Measurements from ENCODE around the gene ASB1. TPM values are rescaled to one million over a fixed set of nuclear protein-coding genes. Genes with fewer than 3 reads are reported as not detected.

The ASB1 gene
- total and polyA plus RNA-seq, 8 donors = 10.7 to 36.8 (median 18.5) TPM

DNA sequence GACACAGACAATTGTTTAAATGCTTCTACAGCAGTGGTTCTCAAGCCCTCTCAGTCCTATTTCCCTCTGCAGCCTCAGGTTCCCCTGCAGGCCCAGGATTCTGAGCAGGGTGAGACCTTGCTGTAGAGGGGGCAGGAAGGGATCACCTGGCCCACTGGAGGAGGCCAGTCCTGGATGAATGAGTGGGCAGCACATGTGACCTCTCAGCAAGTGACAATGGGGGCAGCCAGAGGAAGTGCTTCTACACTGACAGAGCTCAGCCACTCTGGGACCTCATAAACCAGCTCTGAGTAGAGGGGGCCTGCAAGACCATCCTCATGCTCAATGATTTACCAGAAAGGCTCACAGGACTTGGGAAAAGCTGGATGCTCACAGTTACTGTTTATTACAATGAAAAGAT lies 63.2 kb downstream of the ASB1 start:
- no peak overlapping the region for H3K27ac ChIP-seq
- H3K36me3 ChIP-seq = no peaks in the 10 kb centered on the region
- H3K4me3 ChIP-seq = no peak overlapping the region
- TF ChIP-seq POLR2AphosphoS5 (IDR thresholded peaks at IDR 0.05) = no peak
- no peak for TF ChIP-seq EP300 (IDR thresholded peaks at IDR 0.05)
- TF ChIP-seq, protein P1, sequence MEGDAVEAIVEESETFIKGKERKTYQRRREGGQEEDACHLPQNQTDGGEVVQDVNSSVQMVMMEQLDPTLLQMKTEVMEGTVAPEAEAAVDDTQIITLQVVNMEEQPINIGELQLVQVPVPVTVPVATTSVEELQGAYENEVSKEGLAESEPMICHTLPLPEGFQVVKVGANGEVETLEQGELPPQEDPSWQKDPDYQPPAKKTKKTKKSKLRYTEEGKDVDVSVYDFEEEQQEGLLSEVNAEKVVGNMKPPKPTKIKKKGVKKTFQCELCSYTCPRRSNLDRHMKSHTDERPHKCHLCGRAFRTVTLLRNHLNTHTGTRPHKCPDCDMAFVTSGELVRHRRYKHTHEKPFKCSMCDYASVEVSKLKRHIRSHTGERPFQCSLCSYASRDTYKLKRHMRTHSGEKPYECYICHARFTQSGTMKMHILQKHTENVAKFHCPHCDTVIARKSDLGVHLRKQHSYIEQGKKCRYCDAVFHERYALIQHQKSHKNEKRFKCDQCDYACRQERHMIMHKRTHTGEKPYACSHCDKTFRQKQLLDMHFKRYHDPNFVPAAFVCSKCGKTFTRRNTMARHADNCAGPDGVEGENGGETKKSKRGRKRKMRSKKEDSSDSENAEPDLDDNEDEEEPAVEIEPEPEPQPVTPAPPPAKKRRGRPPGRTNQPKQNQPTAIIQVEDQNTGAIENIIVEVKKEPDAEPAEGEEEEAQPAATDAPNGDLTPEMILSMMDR (IDR thresholded peaks at IDR 0.05) = no peak
- no peak for TF ChIP-seq POLR2A (IDR thresholded peaks at IDR 0.05)
- H3K27me3 ChIP-seq = no peaks in the 10 kb centered on the region
- intact Hi-C loops (cut with DNase I; ENCODE audit: low total_unique reads) = no loop called here
- no peak for DNase-seq
- H3K4me1 ChIP-seq = peaks cover 0 to 3% (median 0%) of the 10 kb centered on the region in 4 donors
- H3K9me3 ChIP-seq = no peaks in the 10 kb centered on the region

DNA sequence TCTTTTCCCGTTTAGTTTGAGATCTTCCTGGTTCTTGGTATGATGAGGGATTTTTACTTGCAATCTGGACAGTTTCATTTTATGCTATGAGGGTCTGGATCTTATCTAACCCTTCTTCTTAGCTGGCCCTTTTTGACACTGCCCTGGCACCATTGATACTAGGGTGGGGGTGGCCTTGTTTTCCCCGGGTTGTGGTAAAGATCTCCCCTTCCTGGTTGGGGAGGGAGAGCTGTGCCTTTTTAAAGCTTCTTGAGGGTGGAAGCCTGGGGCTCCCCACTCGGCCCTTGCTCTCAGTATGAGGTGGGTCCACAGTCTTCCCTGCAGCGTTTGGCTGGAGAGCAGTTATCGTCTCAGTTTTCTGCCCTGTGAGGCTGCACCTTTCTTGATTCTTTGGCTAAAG lies 66.1 kb downstream of the ASB1 start:
- Histone ChIP-seq H3K4me1 (peaks cover 0 to 3% (median 0%) of the 10 kb centered on the region in 4 donors), H3K27ac (no peak overlapping the region), H3K9me3 (no peaks in the 10 kb centered on the region), H3K4me3 (no peak overlapping the region), H3K27me3 (no peaks in the 10 kb centered on the region), H3K36me3 (no peaks in the 10 kb centered on the region)
- 50 to 61% (median 56%) methylated on average over 4 to 5 of the region's 5 CpGs for WGBS, 5 donors
- DNase-seq = peak in 1 of 2 donors; percentile 9
- intact Hi-C loops (cut with DNase I; ENCODE audit: low total_unique reads) = no loop called here
- no peak for TF ChIP-seq EP300 (IDR thresholded peaks at IDR 0.05)

DNA sequence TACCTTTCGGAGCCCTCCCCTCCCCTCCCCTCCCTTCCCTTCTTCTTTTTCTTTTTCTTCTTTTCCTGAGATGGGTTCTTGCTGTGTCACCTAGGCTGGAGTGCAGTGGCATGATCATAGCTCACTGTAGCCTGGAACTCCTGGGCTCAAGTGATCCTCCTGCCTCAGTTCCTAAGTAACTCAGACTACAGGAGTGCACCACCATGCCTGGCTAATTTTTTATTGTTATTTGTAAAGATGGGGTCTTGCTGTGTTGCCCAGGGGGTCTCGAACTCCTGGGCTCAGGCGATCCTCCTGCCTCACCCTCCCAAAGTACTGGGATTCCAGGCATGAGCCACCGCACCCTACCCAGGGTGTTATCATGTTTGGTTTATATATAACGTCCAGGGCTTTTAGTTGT lies 66.7 kb downstream of the ASB1 start:
- no peak overlapping the region for H3K27ac ChIP-seq
- WGBS, 5 donors = 62 to 84% (median 77%) methylated on average over 5 of the region's 5 CpGs

DNA sequence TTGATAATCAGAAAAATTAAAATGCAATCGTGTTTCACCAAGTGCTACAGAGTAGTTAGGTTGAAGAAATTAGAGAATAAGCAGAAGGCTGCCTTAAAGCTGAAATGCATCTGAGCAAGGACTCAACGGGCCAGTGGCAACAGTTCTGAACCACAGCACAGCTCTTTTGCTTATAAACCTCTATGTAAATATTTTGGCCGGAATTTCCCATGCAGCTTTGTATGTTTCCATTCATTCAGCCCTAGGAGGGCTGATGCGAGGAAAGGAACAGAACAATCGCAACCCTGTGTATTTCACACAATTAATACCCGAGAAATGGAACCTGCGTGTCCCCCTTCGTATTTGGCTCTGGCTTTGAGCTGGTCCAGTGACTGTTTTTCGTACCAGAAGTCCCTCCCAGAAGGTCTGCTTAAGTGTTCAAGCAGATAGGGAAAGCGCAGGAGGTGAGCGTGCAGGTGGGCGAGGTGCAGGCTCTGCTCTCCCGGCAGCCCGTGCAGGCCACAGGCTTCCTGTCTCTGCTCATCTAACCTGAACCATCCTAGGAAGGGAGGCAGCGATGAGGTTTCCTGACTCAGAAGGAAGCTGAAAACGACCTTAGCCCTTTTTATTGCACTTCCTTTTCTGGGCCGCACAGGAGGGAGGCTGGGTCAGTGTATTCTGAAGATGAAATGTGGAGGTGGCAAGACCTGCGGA lies 67.3 kb downstream of the ASB1 start:
- peak; percentile 19 to 30 for DNase-seq
- Histone ChIP-seq H3K27ac (no peak overlapping the region), H3K4me3 (no peak overlapping the region), H3K27me3 (no peaks in the 10 kb centered on the region), H3K9me3 (no peaks in the 10 kb centered on the region), H3K4me1 (peaks cover 0 to 3% (median 0%) of the 10 kb centered on the region in 4 donors), H3K36me3 (no peaks in the 10 kb centered on the region)
- TF ChIP-seq POLR2AphosphoS5 (IDR thresholded peaks at IDR 0.05) (no peak), POLR2A (IDR thresholded peaks at IDR 0.05) (no peak), EP300 (IDR thresholded peaks at IDR 0.05) (no peak)
- TF ChIP-seq, protein P1 (IDR thresholded peaks at IDR 0.05) = no peak
- intact Hi-C loops (cut with DNase I; ENCODE audit: low total_unique reads) = no loop called here
- 53 to 67% (median 62%) methylated on average over 18 of the region's 18 CpGs for WGBS, 5 donors

More for the DNA sequence above, 66.7 kb downstream of the ASB1 start:
- Histone ChIP-seq H3K4me3 (no peak overlapping the region), H3K27me3 (no peaks in the 10 kb centered on the region), H3K9me3 (no peaks in the 10 kb centered on the region), H3K4me1 (peaks cover 0 to 3% (median 0%) of the 10 kb centered on the region in 4 donors), H3K36me3 (no peaks in the 10 kb centered on the region)
- TF ChIP-seq POLR2A (IDR thresholded peaks at IDR 0.05) (no peak), POLR2AphosphoS5 (IDR thresholded peaks at IDR 0.05) (no peak), EP300 (IDR thresholded peaks at IDR 0.05) (no peak)
- TF ChIP-seq, protein P1 (IDR thresholded peaks at IDR 0.05) = no peak
- intact Hi-C loops (cut with DNase I; ENCODE audit: low total_unique reads) = no loop called here
- DNase-seq = no peak

DNA sequence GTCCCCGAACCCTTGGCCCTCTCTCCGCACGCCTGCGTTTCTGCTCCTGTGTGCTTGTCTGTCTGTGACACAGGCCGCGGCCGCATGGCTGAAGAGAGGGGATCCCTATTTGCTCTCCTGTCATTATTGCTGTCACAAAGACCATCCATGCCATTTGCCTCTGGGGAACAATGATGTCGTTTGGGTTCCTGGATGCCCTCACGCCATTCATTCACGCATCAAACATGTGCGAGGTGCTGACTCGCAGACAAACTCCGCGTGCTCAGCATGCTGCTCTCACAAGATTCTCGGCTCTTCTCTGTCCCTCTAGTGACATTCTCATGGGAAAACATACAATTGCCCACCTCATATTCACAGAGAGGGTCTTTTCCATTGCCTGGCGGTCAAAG lies 67.8 kb downstream of the ASB1 start:
- intact Hi-C loops (cut with DNase I; ENCODE audit: low total_unique reads) = no loop called here
- Histone ChIP-seq H3K36me3 (no peaks in the 10 kb centered on the region), H3K4me3 (no peak overlapping the region), H3K27me3 (no peaks in the 10 kb centered on the region), H3K4me1 (peaks cover 0 to 3% (median 0%) of the 10 kb centered on the region in 4 donors), H3K27ac (no peak overlapping the region), H3K9me3 (no peaks in the 10 kb centered on the region)
- TF ChIP-seq POLR2AphosphoS5 (IDR thresholded peaks at IDR 0.05) = no peak
- no peak for TF ChIP-seq POLR2A (IDR thresholded peaks at IDR 0.05)
- TF ChIP-seq, protein P1 (IDR thresholded peaks at IDR 0.05) = no peak
- TF ChIP-seq EP300 (IDR thresholded peaks at IDR 0.05) = no peak
- DNase-seq = peak in 1 of 2 donors; percentile 13
- 85 to 91% (median 89%) methylated on average over 16 of the region's 16 CpGs for WGBS, 5 donors
